ENCODE data around the gene ICE2. TPM values are rescaled to one million over a fixed set of nuclear protein-coding genes. Genes with fewer than 3 reads are reported as not detected.

ICE2 gene
- total RNA-seq, 4 donors from 2014 or later = 22.2 to 36.4 (median 26.2) TPM

DNA sequence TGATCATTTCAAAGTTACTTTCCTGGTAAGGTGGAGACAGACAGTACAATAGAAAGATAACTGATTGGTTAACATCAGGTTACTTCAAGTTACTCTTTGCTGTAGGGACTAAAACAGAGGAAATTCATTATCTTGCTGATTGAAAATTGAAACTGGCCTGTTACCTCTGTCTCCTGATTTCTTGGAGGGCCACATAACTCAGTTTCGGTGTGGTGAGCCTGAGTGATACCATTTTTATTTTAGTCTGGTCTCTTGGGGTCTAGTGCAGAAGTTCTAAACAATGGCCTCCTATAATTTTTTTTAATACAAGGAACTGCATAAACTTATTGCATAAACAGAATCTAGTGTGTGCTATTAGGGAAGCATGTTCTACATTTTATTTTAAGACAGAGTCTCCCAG lies 1.2 kb upstream of the ICE2 start:
- TF ChIP-seq, protein P1, sequence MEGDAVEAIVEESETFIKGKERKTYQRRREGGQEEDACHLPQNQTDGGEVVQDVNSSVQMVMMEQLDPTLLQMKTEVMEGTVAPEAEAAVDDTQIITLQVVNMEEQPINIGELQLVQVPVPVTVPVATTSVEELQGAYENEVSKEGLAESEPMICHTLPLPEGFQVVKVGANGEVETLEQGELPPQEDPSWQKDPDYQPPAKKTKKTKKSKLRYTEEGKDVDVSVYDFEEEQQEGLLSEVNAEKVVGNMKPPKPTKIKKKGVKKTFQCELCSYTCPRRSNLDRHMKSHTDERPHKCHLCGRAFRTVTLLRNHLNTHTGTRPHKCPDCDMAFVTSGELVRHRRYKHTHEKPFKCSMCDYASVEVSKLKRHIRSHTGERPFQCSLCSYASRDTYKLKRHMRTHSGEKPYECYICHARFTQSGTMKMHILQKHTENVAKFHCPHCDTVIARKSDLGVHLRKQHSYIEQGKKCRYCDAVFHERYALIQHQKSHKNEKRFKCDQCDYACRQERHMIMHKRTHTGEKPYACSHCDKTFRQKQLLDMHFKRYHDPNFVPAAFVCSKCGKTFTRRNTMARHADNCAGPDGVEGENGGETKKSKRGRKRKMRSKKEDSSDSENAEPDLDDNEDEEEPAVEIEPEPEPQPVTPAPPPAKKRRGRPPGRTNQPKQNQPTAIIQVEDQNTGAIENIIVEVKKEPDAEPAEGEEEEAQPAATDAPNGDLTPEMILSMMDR (IDR thresholded peaks at IDR 0.05) = no peak
- DNase-seq (ENCODE audit: low spot score) (no peak), ATAC-seq (ENCODE audit: low FRiP score) (no peak)

DNA sequence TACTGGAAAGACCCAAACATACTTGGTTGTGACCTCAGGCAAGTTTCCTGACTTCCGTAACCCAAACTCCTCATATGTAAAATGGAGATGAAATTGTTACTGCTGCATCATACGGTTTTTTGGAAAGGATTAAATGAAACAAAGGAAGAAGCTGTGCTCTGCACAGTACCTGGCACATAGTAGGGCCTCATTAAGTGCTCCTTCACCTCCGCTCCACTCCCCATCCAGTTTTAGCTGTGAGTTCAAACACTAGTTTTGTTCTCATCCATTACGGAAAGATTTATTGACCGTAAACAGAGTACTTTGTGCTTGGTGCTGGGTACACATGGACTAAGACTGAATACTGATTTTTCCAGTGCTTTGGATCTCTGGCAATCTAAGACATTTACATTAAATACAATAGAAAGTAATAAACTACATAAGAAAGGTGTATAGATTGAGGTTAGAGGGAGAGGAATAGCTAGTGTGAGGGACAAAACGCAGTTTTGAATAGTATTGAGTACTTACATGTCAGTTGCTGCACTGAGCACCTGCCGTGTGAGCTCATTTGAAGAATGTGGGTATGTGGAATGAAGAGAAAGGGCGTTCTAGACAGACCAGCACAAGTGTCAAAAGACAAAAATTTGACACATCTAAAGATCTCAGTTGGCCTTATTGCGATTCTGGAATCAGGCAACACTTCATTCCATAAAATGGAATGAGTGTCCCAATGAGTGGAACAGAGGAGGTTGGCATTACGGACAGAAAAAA lies 594 bp upstream of the ICE2 start:
- no peak for ATAC-seq (ENCODE audit: low FRiP score)
- TF ChIP-seq, protein P1 (IDR thresholded peaks at IDR 0.05) = no peak

DNA sequence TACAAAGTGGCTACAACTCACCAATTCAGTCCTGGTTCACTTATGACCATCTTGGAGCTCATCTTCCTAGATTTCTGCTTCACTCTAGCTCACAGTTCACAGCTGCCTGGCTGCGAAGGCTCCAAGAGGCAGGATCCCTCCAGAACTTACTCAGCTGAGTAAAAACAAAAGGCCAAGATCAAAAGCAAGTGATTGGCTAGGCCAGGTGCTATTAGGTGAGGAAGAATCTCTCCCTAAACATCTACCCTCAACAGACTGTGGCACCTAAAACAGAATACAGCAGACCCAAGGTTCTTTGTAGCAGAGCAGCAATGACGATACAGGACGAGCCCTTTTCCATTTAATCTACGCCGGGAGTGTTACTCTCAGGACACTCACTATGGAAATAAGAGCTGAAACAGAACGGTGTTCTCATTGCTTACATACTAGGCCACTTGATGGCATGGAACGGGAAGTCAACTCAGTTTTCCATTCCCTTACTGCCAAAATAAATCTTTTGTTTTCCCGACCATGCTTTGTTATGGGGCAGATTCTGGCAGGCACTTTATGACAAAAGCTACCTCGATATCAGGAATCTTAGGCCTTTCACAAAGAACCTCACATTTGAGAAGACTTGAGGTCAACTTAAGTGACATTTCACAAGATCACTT lies 901 bp downstream of the ICE2 start:
- ATAC-seq (ENCODE audit: low FRiP score) = no peak
- DNase-seq (ENCODE audit: low spot score) = no peak
- TF ChIP-seq, protein P1 (IDR thresholded peaks at IDR 0.05) = no peak

More for the DNA sequence above, 594 bp upstream of the ICE2 start:
- DNase-seq (ENCODE audit: low spot score) = no peak

DNA sequence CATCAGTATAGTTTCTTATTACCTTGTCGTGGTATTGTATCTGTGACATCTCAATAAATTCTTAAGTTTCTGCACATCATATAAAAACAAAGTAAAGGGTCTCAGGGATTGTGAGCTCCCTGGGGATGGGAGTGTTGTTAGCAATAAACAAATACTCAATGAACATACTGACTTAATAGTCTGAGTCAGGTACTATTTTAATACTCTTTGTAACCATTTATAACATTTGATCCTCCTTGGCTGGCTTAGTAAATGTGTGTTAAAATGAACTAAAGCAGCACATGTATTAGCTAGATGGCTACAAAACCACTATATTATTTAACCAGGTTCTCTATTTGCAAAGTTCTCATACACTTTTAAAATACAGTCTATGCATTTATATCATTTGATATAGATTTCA lies 1.8 kb downstream of the ICE2 start:
- TF ChIP-seq, protein P1 (IDR thresholded peaks at IDR 0.05) = no peak
- DNase-seq (ENCODE audit: low spot score) (no peak), ATAC-seq (ENCODE audit: low FRiP score) (no peak)

DNA sequence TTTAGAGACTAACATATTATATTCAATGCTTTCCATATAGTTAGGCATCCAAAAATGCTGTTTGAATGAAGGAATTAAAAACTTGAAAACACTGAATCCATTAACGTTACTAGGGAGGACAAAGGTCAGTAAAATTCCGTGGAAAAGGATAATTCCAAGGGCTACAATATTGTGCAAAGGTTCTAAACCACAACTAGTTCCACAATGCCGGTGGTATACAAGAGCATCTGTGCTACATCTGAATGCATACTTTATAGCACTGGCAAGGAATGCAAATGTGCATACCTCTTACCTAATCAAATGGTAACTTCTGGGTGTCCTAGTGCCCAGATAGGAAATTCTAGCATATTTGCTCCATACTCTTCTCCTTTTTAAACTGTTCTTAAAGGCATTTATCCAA lies 2.2 kb downstream of the ICE2 start:
- TF ChIP-seq, protein P1 (IDR thresholded peaks at IDR 0.05) = no peak
- no peak for ATAC-seq (ENCODE audit: low FRiP score)
- DNase-seq (ENCODE audit: low spot score) = no peak

DNA sequence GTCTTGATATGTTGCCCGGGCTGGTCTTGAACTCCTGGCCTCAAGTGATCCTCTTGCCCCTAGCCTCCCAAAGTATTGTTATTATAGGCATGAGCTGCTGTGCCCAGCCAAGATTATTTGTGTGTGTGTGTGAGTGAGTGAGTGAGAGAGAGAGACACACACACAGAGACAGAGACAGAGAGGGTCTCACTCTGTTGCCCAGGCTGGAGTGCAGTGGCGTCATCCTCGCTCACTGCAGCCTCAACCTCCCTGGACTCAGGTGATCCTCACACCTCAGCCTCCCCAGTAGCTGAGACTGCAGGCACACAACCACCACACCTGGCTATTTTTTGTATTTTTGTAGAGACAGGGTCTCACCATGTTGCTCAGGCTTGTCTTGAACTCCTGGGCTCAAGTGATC lies 5.8 kb downstream of the ICE2 start:
- ATAC-seq (ENCODE audit: low FRiP score) = no peak
- no peak for DNase-seq (ENCODE audit: low spot score)
- TF ChIP-seq, protein P1 (IDR thresholded peaks at IDR 0.05) = no peak

DNA sequence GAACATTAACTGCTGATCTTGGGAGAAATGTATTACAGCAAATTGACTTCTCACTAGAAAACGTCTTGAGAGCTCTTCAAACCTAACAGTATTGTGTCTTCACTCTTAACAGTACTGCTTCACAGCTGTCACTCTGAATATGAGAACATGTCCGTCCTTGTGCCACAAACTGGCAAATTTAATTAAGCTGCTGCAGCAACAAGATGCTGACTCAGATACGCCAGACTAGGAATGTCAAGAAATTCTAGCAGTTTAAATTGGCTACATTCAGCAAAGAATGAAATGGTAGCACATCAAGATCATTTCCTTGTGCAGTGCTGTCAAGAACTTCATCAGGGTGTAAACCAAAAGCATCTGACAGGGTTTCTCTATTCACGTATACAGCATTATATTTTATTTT lies 7.6 kb downstream of the ICE2 start:
- DNase-seq (ENCODE audit: low spot score) (no peak), ATAC-seq (ENCODE audit: low FRiP score) (no peak)
- TF ChIP-seq, protein P1 (IDR thresholded peaks at IDR 0.05) = no peak
